ENCODE measurements around the gene LAMC2. TPM values are rescaled to one million over a fixed set of nuclear protein-coding genes. Genes with fewer than 3 reads are reported as not detected.

LAMC2 gene
- total RNA-seq, 1 donor from 2014 or later, result 0.36 TPM

DNA sequence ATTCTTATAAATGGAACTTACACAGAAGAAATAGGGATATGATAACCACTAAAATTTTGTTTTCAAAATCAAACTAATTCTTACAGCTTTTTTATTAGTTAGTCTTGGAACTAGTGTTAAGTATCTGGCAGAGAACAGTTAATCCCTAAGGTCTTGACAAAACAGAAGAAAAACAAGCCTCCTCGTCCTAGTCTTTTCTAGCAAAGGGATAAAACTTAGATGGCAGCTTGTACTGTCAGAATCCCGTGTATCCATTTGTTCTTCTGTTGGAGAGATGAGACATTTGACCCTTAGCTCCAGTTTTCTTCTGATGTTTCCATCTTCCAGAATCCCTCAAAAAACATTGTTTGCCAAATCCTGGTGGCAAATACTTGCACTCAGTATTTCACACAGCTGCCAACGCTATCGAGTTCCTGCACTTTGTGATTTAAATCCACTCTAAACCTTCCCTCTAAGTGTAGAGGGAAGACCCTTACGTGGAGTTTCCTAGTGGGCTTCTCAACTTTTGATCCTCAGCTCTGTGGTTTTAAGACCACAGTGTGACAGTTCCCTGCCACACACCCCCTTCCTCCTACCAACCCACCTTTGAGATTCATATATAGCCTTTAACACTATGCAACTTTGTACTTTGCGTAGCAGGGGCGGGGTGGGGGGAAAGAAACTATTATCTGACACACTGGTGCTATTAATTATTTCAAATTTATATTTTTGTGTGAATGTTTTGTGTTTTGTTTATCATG lies 42.3 kb upstream of the LAMC2 start:
- no peak for DNase-seq (ENCODE audit: low spot score)
- Mint-ChIP-seq H3K27me3 (ENCODE audit: insufficient read depth, low read depth) (no peaks in the 10 kb centered on the region), H3K4me3 (no peak overlapping the region), H3K27ac (no peak overlapping the region), H3K9me3 (no peaks in the 10 kb centered on the region), H3K36me3 (peaks cover 32% of the 10 kb centered on the region), H3K4me1 (peaks cover 5% of the 10 kb centered on the region)
- Histone ChIP-seq H3F3A (ENCODE audit: low read depth) (no peaks in the 10 kb centered on the region), H3K4me3 (no peak overlapping the region), H3K79me2 (ENCODE audit: low read depth) (no peaks in the 10 kb centered on the region), H3K9ac (no peak overlapping the region), H3K4me1 (no peaks in the 10 kb centered on the region), H2AFZ (replicated peaks) (no peak overlapping the region), H4K20me1 (ENCODE audit: low read depth) (no peaks in the 10 kb centered on the region), H3K27me3 (no peaks in the 10 kb centered on the region), H3K4me2 (no peak overlapping the region), H3K9me3 (ENCODE audit: low read depth) (no peaks in the 10 kb centered on the region), H3K36me3 (no peaks in the 10 kb centered on the region), H3K27ac (no peak overlapping the region)
- TF ChIP-seq EZH2 (IDR thresholded peaks at IDR 0.05), result no peak

- Histone ChIP-seq H2AFZ (replicated peaks) (no peak overlapping the region), H3K4me2 (no peak overlapping the region), H3K4me3 (no peak overlapping the region), H3K9ac (no peak overlapping the region), H3K36me3 (no peaks in the 10 kb centered on the region), H3F3A (ENCODE audit: low read depth) (no peaks in the 10 kb centered on the region), H3K27me3 (no peaks in the 10 kb centered on the region), H4K20me1 (ENCODE audit: low read depth) (no peaks in the 10 kb centered on the region), H3K27ac (no peak overlapping the region), H3K79me2 (ENCODE audit: low read depth) (no peaks in the 10 kb centered on the region), H3K9me3 (ENCODE audit: low read depth) (no peaks in the 10 kb centered on the region), H3K4me1 (no peaks in the 10 kb centered on the region)
- H3K36me3 Mint-ChIP-seq, result peaks cover 32% of the 10 kb centered on the region
- no peaks in the 10 kb centered on the region for H3K9me3 Mint-ChIP-seq
- no peak for DNase-seq (ENCODE audit: low spot score)
- no peak overlapping the region for H3K27ac Mint-ChIP-seq
- TF ChIP-seq, protein P1, sequence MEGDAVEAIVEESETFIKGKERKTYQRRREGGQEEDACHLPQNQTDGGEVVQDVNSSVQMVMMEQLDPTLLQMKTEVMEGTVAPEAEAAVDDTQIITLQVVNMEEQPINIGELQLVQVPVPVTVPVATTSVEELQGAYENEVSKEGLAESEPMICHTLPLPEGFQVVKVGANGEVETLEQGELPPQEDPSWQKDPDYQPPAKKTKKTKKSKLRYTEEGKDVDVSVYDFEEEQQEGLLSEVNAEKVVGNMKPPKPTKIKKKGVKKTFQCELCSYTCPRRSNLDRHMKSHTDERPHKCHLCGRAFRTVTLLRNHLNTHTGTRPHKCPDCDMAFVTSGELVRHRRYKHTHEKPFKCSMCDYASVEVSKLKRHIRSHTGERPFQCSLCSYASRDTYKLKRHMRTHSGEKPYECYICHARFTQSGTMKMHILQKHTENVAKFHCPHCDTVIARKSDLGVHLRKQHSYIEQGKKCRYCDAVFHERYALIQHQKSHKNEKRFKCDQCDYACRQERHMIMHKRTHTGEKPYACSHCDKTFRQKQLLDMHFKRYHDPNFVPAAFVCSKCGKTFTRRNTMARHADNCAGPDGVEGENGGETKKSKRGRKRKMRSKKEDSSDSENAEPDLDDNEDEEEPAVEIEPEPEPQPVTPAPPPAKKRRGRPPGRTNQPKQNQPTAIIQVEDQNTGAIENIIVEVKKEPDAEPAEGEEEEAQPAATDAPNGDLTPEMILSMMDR (IDR thresholded peaks at IDR 0.05), result no peak
- TF ChIP-seq EZH2 (IDR thresholded peaks at IDR 0.05) (no peak), EZH2phosphoT487 (IDR thresholded peaks at IDR 0.05) (no peak)
- no peak overlapping the region for H3K4me3 Mint-ChIP-seq
- no peaks in the 10 kb centered on the region for H3K27me3 Mint-ChIP-seq (ENCODE audit: insufficient read depth, low read depth)
- peaks cover 6% of the 10 kb centered on the region for H3K4me1 Mint-ChIP-seq
Measured at GRCh38 chr1:183144752-183145151, 41.3 kb upstream of the LAMC2 start.

GRCh38 chr1:183147735-183148134 lies 38.3 kb upstream of the LAMC2 start:
- H3F3A ChIP-seq (ENCODE audit: low read depth), result no peaks in the 10 kb centered on the region
- H3K27me3 Mint-ChIP-seq (ENCODE audit: insufficient read depth, low read depth), result no peaks in the 10 kb centered on the region
- peaks cover 2% of the 10 kb centered on the region for H3K9me3 Mint-ChIP-seq
- no peak overlapping the region for H3K27ac ChIP-seq
- H3K9ac ChIP-seq, result no peak overlapping the region
- TF ChIP-seq EZH2phosphoT487 (IDR thresholded peaks at IDR 0.05) (no peak), EZH2 (IDR thresholded peaks at IDR 0.05) (no peak)
- TF ChIP-seq, protein P1 (IDR thresholded peaks at IDR 0.05), result no peak
- no peaks in the 10 kb centered on the region for H3K4me1 ChIP-seq
- peaks cover 2% of the 10 kb centered on the region for H3K4me1 Mint-ChIP-seq
- H4K20me1 ChIP-seq (ENCODE audit: low read depth), result no peaks in the 10 kb centered on the region
- H3K4me3 Mint-ChIP-seq, result no peak overlapping the region
- H3K27me3 ChIP-seq, result no peaks in the 10 kb centered on the region
- H3K36me3 ChIP-seq, result no peaks in the 10 kb centered on the region
- peaks cover 12% of the 10 kb centered on the region for H3K36me3 Mint-ChIP-seq
- H3K27ac Mint-ChIP-seq, result no peak overlapping the region
- H3K79me2 ChIP-seq (ENCODE audit: low read depth), result no peaks in the 10 kb centered on the region
- no peak overlapping the region for H2AFZ ChIP-seq (replicated peaks)
- H3K9me3 ChIP-seq (ENCODE audit: low read depth), result peaks cover 5% of the 10 kb centered on the region
- no peak overlapping the region for H3K4me3 ChIP-seq
- no peak overlapping the region for H3K4me2 ChIP-seq
- DNase-seq (ENCODE audit: low spot score), result no peak

DNA sequence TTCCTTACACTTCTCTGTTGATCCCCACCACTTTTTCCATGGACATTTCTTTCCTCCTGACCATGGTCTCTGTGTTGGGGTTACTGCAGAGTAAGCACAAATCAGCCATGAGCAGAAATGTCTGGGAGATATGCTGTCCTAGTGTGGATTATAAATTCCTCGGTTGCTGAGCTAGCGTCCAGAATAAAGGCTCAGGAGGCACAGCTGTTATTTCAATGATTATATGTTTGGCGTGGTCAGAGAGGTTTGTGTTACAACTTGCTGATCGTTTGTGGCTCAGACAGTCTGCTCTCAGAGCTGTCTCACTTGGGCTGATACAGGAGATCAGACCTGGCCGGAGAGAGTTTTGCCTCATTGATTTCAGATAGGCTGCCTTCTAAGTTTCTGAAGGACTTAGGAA lies 37.5 kb upstream of the LAMC2 start:
- Histone ChIP-seq H3K4me1 (no peaks in the 10 kb centered on the region), H3K79me2 (ENCODE audit: low read depth) (no peaks in the 10 kb centered on the region), H3K9ac (no peak overlapping the region), H3K9me3 (ENCODE audit: low read depth) (peaks cover 5% of the 10 kb centered on the region), H3K36me3 (no peaks in the 10 kb centered on the region), H3F3A (ENCODE audit: low read depth) (no peaks in the 10 kb centered on the region), H3K27ac (no peak overlapping the region), H4K20me1 (ENCODE audit: low read depth) (no peaks in the 10 kb centered on the region), H2AFZ (replicated peaks) (no peak overlapping the region), H3K27me3 (no peaks in the 10 kb centered on the region), H3K4me2 (no peak overlapping the region), H3K4me3 (no peak overlapping the region)
- Mint-ChIP-seq H3K9me3 (peaks cover 2% of the 10 kb centered on the region), H3K27me3 (ENCODE audit: insufficient read depth, low read depth) (no peaks in the 10 kb centered on the region), H3K36me3 (peaks cover 8% of the 10 kb centered on the region), H3K4me3 (no peak overlapping the region), H3K27ac (no peak overlapping the region), H3K4me1 (peaks cover 2% of the 10 kb centered on the region)
- TF ChIP-seq, protein P1 (IDR thresholded peaks at IDR 0.05), result no peak
- TF ChIP-seq EZH2phosphoT487 (IDR thresholded peaks at IDR 0.05) (no peak), EZH2 (IDR thresholded peaks at IDR 0.05) (no peak)
- DNase-seq (ENCODE audit: low spot score), result no peak

All from neural progenitor cell (in vitro differentiated cells).